Large intestine (tissue), 12 donors: ENCODE data around the gene DGKE. TPM values are rescaled to one million over a fixed set of nuclear protein-coding genes. Genes with fewer than 3 reads are reported as not detected.

ENCODE experiments used
- DNase-seq, 2 donors: peaks; one replicate each; pipeline versions ENCODE4 v3.0.0 to v3.0.0-alpha.2; 2013
- H3K27ac ChIP-seq: one replicate; pipeline ENCODE4 v1.5.1; 2013; ENCODE audit warnings: low read length
- H3K27me3 ChIP-seq: 2 replicates; pipeline ENCODE4 v1.6.1; 2013; ENCODE audit warnings: low read length; ENCODE audit not compliant: control insufficient read depth, insufficient read depth
- H3K36me3 ChIP-seq: 2 replicates; pipeline ENCODE4 v1.6.1; 2013; ENCODE audit warnings: low read length; ENCODE audit not compliant: control insufficient read depth, insufficient read depth
- H3K4me1 ChIP-seq: one replicate; pipeline ENCODE4 v1.6.1; 2013; ENCODE audit warnings: low read length; ENCODE audit not compliant: control insufficient read depth, insufficient read depth
- H3K4me3 ChIP-seq: one replicate; pipeline ENCODE4 v1.5.1; 2013; ENCODE audit warnings: low read length
- H3K9me3 ChIP-seq: one replicate; pipeline ENCODE4 v1.6.1; 2013; ENCODE audit warnings: mild to moderate bottlenecking, low read depth, low read length, moderate library complexity; ENCODE audit not compliant: control insufficient read depth
- WGBS: methylation state at CpG from one replicate; pipeline ENCODE4 v1.1.5; 2013; ENCODE audit warnings: low lambda C conversion rate; ENCODE audit not compliant: insufficient coverage; 5-methylcytosine and 5-hydroxymethylcytosine counted together
- long read RNA-seq, 11 donors: transcript quantifications; one replicate each; lab custom pipeline, GENCODE V29; 2026
- polyA plus RNA-seq: library from polyadenylated mRNA; unstranded; fragments of 120-200 nt; gene quantifications from one replicate; pipeline ENCODE4 v1.2.1, GENCODE V29; 2013

Gene DGKE
- polyA plus RNA-seq: 4.2 TPM
- long read RNA-seq, donor 1, full-length matches to known transcripts: 1 of 1 reads
- long read RNA-seq, donor 1, partial matches to known transcripts: 0 of 1 reads
- long read RNA-seq, donor 1, other reads (novel, unspliced or antisense): 0 of 1 reads
- long read RNA-seq, donor 2: 0 reads
- long read RNA-seq, donor 3: 0 reads
- long read RNA-seq, donor 4: 0 reads
- long read RNA-seq, donor 5: 0 reads
- long read RNA-seq, donor 6: 0 reads
- long read RNA-seq, donor 7: 0 reads
- long read RNA-seq, donor 8: 0 reads
- long read RNA-seq, donor 9: 0 reads
- long read RNA-seq, donor 10: 0 reads
- long read RNA-seq, donor 11: 0 reads

- Histone ChIP-seq H3K36me3 (no peaks in the 10 kb centered on the region), H3K27me3 (no peaks in the 10 kb centered on the region), H3K27ac (no peak within 1 kb of the TSS), H3K4me3 (peak within 1 kb of the TSS; percentile 59), H3K9me3 (no peaks in the 10 kb centered on the region), H3K4me1 (peaks cover 15% of the 10 kb centered on the region)
- DNase-seq: peak; percentile 91 to 95
- WGBS: no CpG with 5 or more reads among the region's 66 CpGs
These were observed at the start of gene DGKE, which contains the start of gene C17orf67 for GRCh38 chr17:56833809-56834379. Gene DGKE (plus strand): TSS chr17:56834151. CDS start chr17:56834796, 645 bp downstream. Gene C17orf67 (minus strand): TSS chr17:56833920. CDS start chr17:56815810, 18,110 bp downstream.

DNA sequence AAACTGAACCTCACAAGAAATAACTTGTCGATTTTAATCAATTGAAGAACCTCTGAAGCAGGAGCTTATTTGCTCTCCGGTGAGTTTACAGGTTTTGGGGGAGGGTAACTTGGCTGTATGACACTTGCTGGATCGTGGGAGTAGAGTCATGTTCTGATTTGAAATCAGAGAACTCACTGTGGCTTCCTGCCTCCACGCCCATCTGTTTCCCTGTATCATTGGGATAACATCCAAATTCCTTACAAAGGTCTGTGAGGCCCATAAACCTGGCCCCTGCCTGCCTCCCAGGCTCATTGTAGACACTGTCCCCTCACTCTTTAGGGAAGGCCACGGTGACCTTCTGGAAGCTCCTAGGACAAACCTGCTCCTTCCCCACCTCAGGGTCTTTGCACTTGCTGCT lies 48.5 kb upstream of the DGKE start:
- Histone ChIP-seq H3K27me3 (peaks cover 22% of the 10 kb centered on the region), H3K9me3 (no peaks in the 10 kb centered on the region), H3K36me3 (no peaks in the 10 kb centered on the region), H3K27ac (no peak overlapping the region), H3K4me3 (no peak overlapping the region), H3K4me1 (no peaks in the 10 kb centered on the region)
- no peak for DNase-seq
- no CpG with 5 or more reads among the region's 5 CpGs for WGBS

- Histone ChIP-seq H3K9me3 (no peaks in the 10 kb centered on the region), H3K36me3 (no peaks in the 10 kb centered on the region), H3K27ac (no peak overlapping the region), H3K27me3 (peaks cover 15% of the 10 kb centered on the region), H3K4me3 (no peak overlapping the region), H3K4me1 (no peaks in the 10 kb centered on the region)
- WGBS: no CpG with 5 or more reads among the region's 9 CpGs
- DNase-seq: no peak
These were observed 47.8 kb upstream of the DGKE start for GRCh38 chr17:56785997-56786680.

DNA sequence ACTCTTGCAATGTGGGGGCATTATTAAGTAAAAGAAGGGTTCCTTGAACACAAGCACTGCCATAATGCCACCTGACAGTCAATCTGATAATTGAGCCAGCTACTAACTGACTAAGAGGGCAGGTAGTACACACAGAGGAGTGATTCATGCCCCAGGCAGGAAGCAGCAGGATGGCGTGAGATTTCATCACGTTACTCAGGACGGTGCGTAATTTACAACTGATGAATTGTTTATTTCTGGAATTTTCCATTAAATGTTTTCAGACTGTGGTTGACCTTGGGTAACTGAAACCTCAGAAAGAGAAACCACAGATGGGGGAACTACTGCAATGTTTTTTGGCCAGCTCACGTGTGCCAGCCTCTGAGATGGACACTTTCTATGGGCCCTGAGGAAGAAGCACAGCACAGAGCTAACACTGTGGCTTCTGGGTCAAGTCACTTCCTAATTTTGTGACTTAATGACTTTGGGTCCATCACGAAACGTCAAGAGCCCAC lies 46.9 kb upstream of the DGKE start:
- Histone ChIP-seq H3K4me1 (no peaks in the 10 kb centered on the region), H3K27me3 (peaks cover 6% of the 10 kb centered on the region), H3K27ac (no peak overlapping the region), H3K36me3 (no peaks in the 10 kb centered on the region), H3K9me3 (no peaks in the 10 kb centered on the region), H3K4me3 (no peak overlapping the region)
- WGBS: 100% methylated on average over 2 of the region's 7 CpGs
- DNase-seq: peak in 1 of 2 donors; percentile 21

DNA sequence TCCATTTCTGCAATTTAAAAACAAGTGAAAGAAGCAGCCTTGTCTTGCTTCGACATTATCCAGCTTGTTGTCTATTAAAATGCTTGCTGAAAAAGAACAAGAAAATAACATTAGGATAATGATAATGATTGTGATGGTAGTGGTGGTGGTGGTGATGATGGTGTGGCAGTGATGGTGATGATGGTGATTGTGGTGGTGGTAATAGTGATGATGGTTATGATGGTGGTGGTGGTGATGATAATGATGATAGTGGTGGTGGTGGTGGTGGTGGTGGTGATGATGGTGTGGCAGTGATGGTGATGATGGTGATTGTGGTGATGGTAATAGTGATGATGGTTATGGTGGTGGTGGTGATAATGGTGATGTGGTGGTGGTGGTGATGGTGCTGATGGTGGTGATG lies 41.7 kb upstream of the DGKE start:
- Histone ChIP-seq H3K27me3 (peaks cover 9% of the 10 kb centered on the region), H3K4me1 (no peaks in the 10 kb centered on the region), H3K9me3 (no peaks in the 10 kb centered on the region), H3K36me3 (no peaks in the 10 kb centered on the region), H3K27ac (no peak overlapping the region), H3K4me3 (no peak overlapping the region)
- DNase-seq: no peak
- 100% methylated on average over 1 of the region's 1 CpG for whole genome bisulfite sequencing

DNA sequence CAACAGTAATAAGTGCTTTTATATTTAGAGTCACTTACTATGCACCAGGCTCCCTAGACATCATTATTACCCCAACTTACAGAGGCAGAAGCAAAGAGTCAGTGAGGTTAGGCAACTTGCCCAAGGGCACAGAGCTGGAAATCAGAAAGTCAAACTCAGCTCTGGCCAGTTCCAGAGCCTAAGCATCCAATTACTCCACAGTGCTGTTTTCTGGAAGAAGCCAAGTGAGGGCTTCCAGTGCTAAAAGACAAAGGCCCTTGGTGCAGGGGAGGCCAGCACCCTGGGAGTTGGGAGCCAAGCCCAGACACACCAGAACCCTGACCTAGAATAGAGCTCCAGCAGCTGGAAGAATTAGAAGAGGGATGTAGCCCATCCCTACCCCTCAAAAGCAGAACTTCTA lies 40.4 kb upstream of the DGKE start:
- no peak for DNase-seq
- Histone ChIP-seq H3K36me3 (no peaks in the 10 kb centered on the region), H3K27me3 (peaks cover 10% of the 10 kb centered on the region), H3K9me3 (no peaks in the 10 kb centered on the region), H3K27ac (no peak overlapping the region), H3K4me3 (no peak overlapping the region), H3K4me1 (no peaks in the 10 kb centered on the region)

DNA sequence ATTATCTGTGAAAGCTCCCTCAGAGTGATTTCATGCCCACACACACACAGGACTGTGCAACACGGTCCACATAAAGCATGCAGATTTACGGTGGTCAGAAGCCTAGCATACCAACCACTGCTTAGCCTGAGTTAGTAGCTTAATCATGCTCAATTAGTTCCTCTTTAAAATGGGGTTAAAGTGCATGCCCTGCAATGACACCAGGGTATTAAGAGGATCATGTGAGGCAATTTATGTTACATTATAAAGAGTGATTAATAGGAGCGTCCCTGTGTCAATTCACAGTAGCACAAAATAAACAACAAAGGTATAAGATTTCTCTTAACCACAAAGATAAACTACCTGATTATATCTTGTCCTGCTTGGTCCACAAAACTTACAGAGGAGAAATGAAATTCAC lies 40.0 kb upstream of the DGKE start:
- H3K27me3 ChIP-seq: peaks cover 10% of the 10 kb centered on the region
- H3K4me1 ChIP-seq: no peaks in the 10 kb centered on the region
- no CpG with 5 or more reads among the region's 3 CpGs for WGBS
- H3K36me3 ChIP-seq: no peaks in the 10 kb centered on the region
- H3K4me3 ChIP-seq: no peak overlapping the region
- DNase-seq: no peak
- no peaks in the 10 kb centered on the region for H3K9me3 ChIP-seq
- no peak overlapping the region for H3K27ac ChIP-seq

GRCh38 chr17:56795221-56795865 lies 38.6 kb upstream of the DGKE start:
- Histone ChIP-seq H3K36me3 (no peaks in the 10 kb centered on the region), H3K9me3 (no peaks in the 10 kb centered on the region), H3K27me3 (peaks cover 13% of the 10 kb centered on the region), H3K4me3 (no peak overlapping the region), H3K4me1 (no peaks in the 10 kb centered on the region), H3K27ac (no peak overlapping the region)
- no peak for DNase-seq
- WGBS: no CpG with 5 or more reads among the region's 5 CpGs

DNA sequence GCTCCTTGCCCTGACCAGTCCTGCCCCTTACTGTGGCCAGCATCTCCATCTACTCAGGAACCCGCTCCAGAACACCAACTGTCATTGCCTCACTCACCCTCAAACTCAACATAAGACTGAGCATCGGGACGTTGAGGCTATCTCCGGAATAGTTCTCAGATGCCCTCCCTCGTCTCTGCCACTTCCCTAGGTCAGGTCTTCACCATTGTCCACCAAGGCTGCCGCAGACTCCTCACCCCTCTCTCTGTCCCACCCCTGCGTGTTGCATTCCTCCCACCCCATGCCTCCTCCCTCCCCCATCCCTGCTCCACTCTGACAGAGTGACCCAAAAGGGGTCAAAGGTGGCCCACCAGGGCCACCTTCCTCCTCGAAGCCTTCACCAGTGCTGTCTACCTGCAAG lies 37.4 kb upstream of the DGKE start:
- Histone ChIP-seq H3K9me3 (no peaks in the 10 kb centered on the region), H3K27me3 (peaks cover 13% of the 10 kb centered on the region), H3K27ac (no peak overlapping the region), H3K36me3 (no peaks in the 10 kb centered on the region), H3K4me1 (no peaks in the 10 kb centered on the region), H3K4me3 (no peak overlapping the region)
- no peak for DNase-seq
- WGBS: 80% methylated on average over 1 of the region's 8 CpGs

DNA sequence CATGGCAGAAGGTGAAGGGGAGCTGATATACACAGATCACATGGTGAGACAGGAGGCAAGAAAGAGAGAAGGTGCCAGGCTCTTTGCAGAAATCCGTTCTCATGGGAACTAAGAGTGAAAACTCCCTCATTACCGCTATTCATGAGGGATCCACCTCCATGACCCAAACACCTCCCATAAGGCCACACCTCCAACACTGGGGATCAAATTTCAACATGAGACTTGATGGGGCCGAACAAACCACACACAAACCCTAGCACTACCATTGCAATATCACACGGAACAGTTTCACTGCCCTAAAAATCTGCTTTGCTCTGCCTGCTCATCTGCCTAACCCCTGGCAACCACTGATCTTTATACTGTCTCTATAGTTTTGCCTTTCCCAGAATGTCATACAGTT lies 35.0 kb upstream of the DGKE start:
- Histone ChIP-seq H3K4me1 (no peaks in the 10 kb centered on the region), H3K36me3 (no peaks in the 10 kb centered on the region), H3K4me3 (no peak overlapping the region), H3K27me3 (peaks cover 13% of the 10 kb centered on the region), H3K27ac (no peak overlapping the region), H3K9me3 (no peaks in the 10 kb centered on the region)
- no peak for DNase-seq
- no CpG with 5 or more reads among the region's 4 CpGs for WGBS
